ENCODE measurements around the gene VAC14. TPM values are rescaled to one million over a fixed set of nuclear protein-coding genes. Genes with fewer than 3 reads are reported as not detected.

Gene VAC14
- polyA plus RNA-seq, 1 donor from 2014 or later: 8.6 TPM

GRCh38 chr16:70734522-70735095 is 66.3 kb downstream of the VAC14 start:
- Histone ChIP-seq H4K20me1 (ENCODE audit: insufficient read depth) (no peaks in the 10 kb centered on the region), H3K79me2 (replicated peaks; ENCODE audit: insufficient read depth, low read length) (no peaks in the 10 kb centered on the region), H2AFZ (ENCODE audit: low read depth, low read length) (no peak overlapping the region), H3K9me2 (ENCODE audit: insufficient read depth, low read length) (no peaks in the 10 kb centered on the region), H3K27ac (ENCODE audit: low read length) (no peak overlapping the region), H3F3A (ENCODE audit: insufficient read depth, low read length, poor library complexity, severe bottlenecking) (no peaks in the 10 kb centered on the region), H3K9ac (ENCODE audit: low read length) (no peak overlapping the region), H3K27me3 (ENCODE audit: insufficient read depth, low read depth, low read length) (no peaks in the 10 kb centered on the region), H3K4me3 (ENCODE audit: low read length) (no peak overlapping the region), H3K36me3 (ENCODE audit: insufficient read depth, low read length) (no peaks in the 10 kb centered on the region), H3K4me2 (ENCODE audit: low read length) (no peak overlapping the region), H3K9me3 (ENCODE audit: low read length) (no peaks in the 10 kb centered on the region)
- TF ChIP-seq EZH2 (IDR thresholded peaks at IDR 0.05; ENCODE audit: borderline replicate concordance, insufficient read depth, low read length, poor library complexity, severe bottlenecking): no peak
- no peak for TF ChIP-seq SMC3 (conservative IDR thresholded peaks at IDR 0.05; ENCODE audit: poor library complexity)
- TF ChIP-seq CTCF (IDR thresholded peaks at IDR 0.05; ENCODE audit: poor library complexity, severe bottlenecking): no peak
- TF ChIP-seq REST (IDR thresholded peaks at IDR 0.05; ENCODE audit: borderline replicate concordance): no peak
- no peak for TF ChIP-seq POLR2AphosphoS5 (IDR thresholded peaks at IDR 0.05)
- no peak for TF ChIP-seq MXI1 (conservative IDR thresholded peaks at IDR 0.05; ENCODE audit: poor library complexity, severe bottlenecking)

GRCh38 chr16:70730944-70731343 is 70.0 kb downstream of the VAC14 start:
- Histone ChIP-seq H3K9ac (ENCODE audit: low read length) (no peak overlapping the region), H3F3A (ENCODE audit: insufficient read depth, low read length, poor library complexity, severe bottlenecking) (no peaks in the 10 kb centered on the region), H3K27ac (ENCODE audit: low read length) (no peak overlapping the region), H3K4me2 (ENCODE audit: low read length) (no peak overlapping the region), H3K9me2 (ENCODE audit: insufficient read depth, low read length) (no peaks in the 10 kb centered on the region), H3K9me3 (ENCODE audit: low read length) (no peaks in the 10 kb centered on the region), H3K4me3 (ENCODE audit: low read length) (no peak overlapping the region), H3K36me3 (ENCODE audit: insufficient read depth, low read length) (no peaks in the 10 kb centered on the region), H3K79me2 (replicated peaks; ENCODE audit: insufficient read depth, low read length) (no peaks in the 10 kb centered on the region), H3K27me3 (ENCODE audit: insufficient read depth, low read depth, low read length) (no peaks in the 10 kb centered on the region), H2AFZ (ENCODE audit: low read depth, low read length) (no peak overlapping the region), H4K20me1 (ENCODE audit: insufficient read depth) (no peaks in the 10 kb centered on the region)
- TF ChIP-seq REST (IDR thresholded peaks at IDR 0.05; ENCODE audit: borderline replicate concordance) (no peak), RAD21 (conservative IDR thresholded peaks at IDR 0.05) (no peak), POLR2AphosphoS5 (IDR thresholded peaks at IDR 0.05) (no peak), CTCF (IDR thresholded peaks at IDR 0.05; ENCODE audit: poor library complexity, severe bottlenecking) (no peak), MXI1 (conservative IDR thresholded peaks at IDR 0.05; ENCODE audit: poor library complexity, severe bottlenecking) (no peak), EZH2 (IDR thresholded peaks at IDR 0.05; ENCODE audit: borderline replicate concordance, insufficient read depth, low read length, poor library complexity, severe bottlenecking) (no peak), EP300 (conservative IDR thresholded peaks at IDR 0.05; ENCODE audit: poor library complexity, severe bottlenecking) (no peak)
